VCaP (cell line): ENCODE measurements around the gene CADM1.

Experiments used
- H3K27ac ChIP-seq: fragments of 450-650 bp; 2 replicates; pipeline ENCODE4 v1.5.1; 2017
- TF ChIP-seq, protein P1 (sequence below): fragments of 450-650 bp; conservative IDR thresholded peaks from 2 replicates; pipeline ENCODE4 v1.5.1; 2017; ENCODE audit warnings: mild to moderate bottlenecking, moderate library complexity

The CADM1 gene

DNA sequence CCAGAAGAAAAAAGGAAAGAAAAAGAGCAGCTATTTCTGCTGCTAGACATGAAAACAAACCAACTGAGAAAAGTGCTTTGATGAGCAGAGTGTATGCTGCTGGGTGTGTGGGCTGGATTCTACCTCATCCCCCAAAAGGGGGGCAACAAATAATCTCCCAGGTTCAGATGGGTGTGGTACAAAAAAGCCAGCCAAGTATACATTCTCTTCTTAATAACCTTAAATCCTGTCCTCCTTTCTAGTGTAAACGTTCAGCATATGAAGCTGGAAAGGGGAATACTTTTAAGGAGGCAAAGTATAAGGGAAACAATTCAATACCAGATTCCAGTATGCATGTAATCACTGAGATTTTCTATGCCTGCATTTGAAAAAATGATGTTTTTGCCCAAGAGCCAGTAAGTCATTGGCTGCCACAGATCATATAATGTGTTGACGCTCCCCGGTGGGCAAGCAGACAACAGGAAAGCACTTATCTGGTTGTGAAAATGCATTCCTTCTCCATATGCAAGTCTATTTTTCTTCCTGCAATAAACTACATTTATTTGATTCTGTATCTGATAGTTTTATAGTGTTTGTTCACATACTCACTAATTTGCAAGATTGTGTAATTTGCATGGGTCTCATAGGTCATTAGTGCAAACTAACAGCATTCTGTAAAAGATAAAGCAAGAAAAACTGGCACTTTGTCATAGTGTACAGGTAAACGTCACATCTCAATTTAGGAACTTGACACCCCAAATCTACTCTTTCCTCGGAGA is 201.1 kb downstream of the CADM1 start:
- TF ChIP-seq, protein P1, sequence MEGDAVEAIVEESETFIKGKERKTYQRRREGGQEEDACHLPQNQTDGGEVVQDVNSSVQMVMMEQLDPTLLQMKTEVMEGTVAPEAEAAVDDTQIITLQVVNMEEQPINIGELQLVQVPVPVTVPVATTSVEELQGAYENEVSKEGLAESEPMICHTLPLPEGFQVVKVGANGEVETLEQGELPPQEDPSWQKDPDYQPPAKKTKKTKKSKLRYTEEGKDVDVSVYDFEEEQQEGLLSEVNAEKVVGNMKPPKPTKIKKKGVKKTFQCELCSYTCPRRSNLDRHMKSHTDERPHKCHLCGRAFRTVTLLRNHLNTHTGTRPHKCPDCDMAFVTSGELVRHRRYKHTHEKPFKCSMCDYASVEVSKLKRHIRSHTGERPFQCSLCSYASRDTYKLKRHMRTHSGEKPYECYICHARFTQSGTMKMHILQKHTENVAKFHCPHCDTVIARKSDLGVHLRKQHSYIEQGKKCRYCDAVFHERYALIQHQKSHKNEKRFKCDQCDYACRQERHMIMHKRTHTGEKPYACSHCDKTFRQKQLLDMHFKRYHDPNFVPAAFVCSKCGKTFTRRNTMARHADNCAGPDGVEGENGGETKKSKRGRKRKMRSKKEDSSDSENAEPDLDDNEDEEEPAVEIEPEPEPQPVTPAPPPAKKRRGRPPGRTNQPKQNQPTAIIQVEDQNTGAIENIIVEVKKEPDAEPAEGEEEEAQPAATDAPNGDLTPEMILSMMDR = no peak
- H3K27ac ChIP-seq = peak overlapping the region; percentile 40

GRCh38 chr11:115300660-115301428 is 203.4 kb downstream of the CADM1 start:
- no peak overlapping the region for H3K27ac ChIP-seq
- TF ChIP-seq, protein P1 = no peak

- H3K27ac ChIP-seq = no peak overlapping the region
- TF ChIP-seq, protein P1 = no peak
These were observed 205.8 kb downstream of the CADM1 start for GRCh38 chr11:115298300-115299012.

GRCh38 chr11:115297330-115297729 is 206.9 kb downstream of the CADM1 start:
- TF ChIP-seq, protein P1 = no peak
- H3K27ac ChIP-seq = peak overlapping the region; percentile 60

DNA sequence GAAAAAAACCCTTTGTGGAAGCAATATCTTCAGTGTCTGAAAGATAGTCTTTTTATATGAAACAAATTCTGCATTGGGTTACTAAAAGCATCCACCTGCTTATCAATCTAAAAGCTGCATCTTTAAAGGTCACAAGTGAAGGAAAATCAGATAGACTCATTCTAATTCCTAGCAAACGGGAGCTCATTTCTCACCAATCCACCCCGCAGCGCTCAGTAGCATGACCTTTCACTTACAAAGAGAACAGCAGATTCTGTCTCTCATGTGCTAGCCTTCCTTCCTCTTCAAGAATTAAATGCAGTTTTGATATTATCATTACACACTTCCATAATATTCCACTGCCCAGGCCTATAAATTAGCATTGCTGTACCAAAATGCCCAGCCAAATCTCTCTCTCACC is 212.9 kb downstream of the CADM1 start:
- H3K27ac ChIP-seq = peak overlapping the region; percentile 32
- TF ChIP-seq, protein P1 = no peak

- H3K27ac ChIP-seq = peak overlapping the region; percentile 32
- TF ChIP-seq, protein P1 = no peak
These were observed 213.3 kb downstream of the CADM1 start for GRCh38 chr11:115290893-115291292.

- peak overlapping the region; percentile 32 for H3K27ac ChIP-seq
- TF ChIP-seq, protein P1 = no peak
These were observed 213.7 kb downstream of the CADM1 start for GRCh38 chr11:115290479-115290878.
